ENCODE data around the gene EPB41L4A. TPM values are rescaled to one million over a fixed set of nuclear protein-coding genes. Genes with fewer than 3 reads are reported as not detected.

The EPB41L4A gene
- polyA plus RNA-seq, 1 donor (not counting 4 experiments of a cell fraction or from before 2014, with no cell fraction given): 3.5 TPM

DNA sequence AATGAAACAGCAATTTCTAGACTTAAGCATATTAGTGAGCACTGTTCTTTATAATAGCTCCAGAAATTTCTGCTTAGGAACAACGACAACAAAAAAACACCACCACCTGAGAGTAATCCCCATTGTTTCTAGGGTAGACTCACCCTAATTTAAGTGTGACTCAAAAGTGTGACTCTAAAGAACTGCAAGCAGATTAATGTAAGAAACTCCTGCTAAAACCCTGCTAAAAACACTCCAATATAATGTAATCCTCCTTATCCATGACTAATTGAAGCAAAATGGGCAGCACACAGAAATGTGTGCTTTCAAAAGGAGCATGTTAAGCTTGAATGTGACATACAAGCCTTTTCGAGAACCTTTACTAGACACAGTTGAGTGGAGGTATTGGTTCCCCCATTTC, 296.0 kb downstream of the EPB41L4A start:
- no peak for FAIRE-seq

DNA sequence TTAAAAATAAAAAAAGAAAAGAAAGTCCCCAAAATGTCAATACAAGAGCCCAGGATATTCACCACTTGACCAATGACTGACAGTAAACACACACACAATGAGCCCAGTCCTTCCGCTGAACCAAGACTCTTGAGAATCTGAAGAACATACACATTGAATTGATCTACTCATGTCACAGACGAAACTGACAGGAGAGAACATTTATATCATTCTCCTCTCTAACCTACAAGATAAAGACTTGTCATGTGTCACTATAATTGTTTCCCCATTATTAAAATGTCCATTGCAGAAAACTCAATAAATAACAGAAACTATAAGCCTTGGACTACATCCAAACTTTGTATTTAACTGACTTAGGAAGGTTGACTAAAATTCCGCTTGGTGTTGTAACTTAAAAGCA, 296.7 kb downstream of the EPB41L4A start:
- TF ChIP-seq EZH2 (IDR thresholded peaks at IDR 0.05; ENCODE audit: low read length): no peak
- TF ChIP-seq, protein P1, sequence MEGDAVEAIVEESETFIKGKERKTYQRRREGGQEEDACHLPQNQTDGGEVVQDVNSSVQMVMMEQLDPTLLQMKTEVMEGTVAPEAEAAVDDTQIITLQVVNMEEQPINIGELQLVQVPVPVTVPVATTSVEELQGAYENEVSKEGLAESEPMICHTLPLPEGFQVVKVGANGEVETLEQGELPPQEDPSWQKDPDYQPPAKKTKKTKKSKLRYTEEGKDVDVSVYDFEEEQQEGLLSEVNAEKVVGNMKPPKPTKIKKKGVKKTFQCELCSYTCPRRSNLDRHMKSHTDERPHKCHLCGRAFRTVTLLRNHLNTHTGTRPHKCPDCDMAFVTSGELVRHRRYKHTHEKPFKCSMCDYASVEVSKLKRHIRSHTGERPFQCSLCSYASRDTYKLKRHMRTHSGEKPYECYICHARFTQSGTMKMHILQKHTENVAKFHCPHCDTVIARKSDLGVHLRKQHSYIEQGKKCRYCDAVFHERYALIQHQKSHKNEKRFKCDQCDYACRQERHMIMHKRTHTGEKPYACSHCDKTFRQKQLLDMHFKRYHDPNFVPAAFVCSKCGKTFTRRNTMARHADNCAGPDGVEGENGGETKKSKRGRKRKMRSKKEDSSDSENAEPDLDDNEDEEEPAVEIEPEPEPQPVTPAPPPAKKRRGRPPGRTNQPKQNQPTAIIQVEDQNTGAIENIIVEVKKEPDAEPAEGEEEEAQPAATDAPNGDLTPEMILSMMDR (optimal IDR thresholded peaks at IDR 0.05 in 1 of 3, IDR thresholded peaks at IDR 0.05 in 1 of 3, conservative IDR thresholded peaks at IDR 0.05 in 1 of 3; ENCODE audit: extremely low read depth in 1 of 3, insufficient read depth in 2 of 3, low read length in 3 of 3): no peak
- Histone ChIP-seq H3K9me1 (ENCODE audit: control insufficient read depth, extremely low read depth, insufficient read depth, low read length) (no peaks in the 10 kb centered on the region), H2AFZ (ENCODE audit: control insufficient read depth, low read length) (no peak overlapping the region), H3K79me2 (ENCODE audit: control insufficient read depth, insufficient read depth, low read length) (no peaks in the 10 kb centered on the region), H3K27me3 (ENCODE audit: control insufficient read depth, extremely low read depth, insufficient read depth, low read length) (no peaks in the 10 kb centered on the region), H3K4me3 (ENCODE audit: control insufficient read depth in 2 of 3, extremely low read depth in 1 of 3, insufficient read depth in 2 of 3, low read depth in 1 of 3, low read length in 3 of 3) (no peak overlapping the region), H3K9me3 (ENCODE audit: control insufficient read depth, low read depth, low read length) (no peaks in the 10 kb centered on the region), H3K9ac (ENCODE audit: control insufficient read depth, extremely low read depth, insufficient read depth, low read length) (no peak overlapping the region), H3K36me3 (ENCODE audit: control insufficient read depth in 2 of 2, extremely low read depth in 1 of 2, insufficient read depth in 2 of 2, low read length in 2 of 2) (no peaks in the 10 kb centered on the region), H3K4me1 (ENCODE audit: control insufficient read depth, extremely low read depth, insufficient read depth, low read length) (no peaks in the 10 kb centered on the region), H3K27ac (ENCODE audit: control insufficient read depth, insufficient read depth, low read length) (no peak overlapping the region), H4K20me1 (ENCODE audit: control insufficient read depth, extremely low read depth, insufficient read depth, low read length) (no peaks in the 10 kb centered on the region), H3K4me2 (ENCODE audit: control insufficient read depth, extremely low read depth, insufficient read depth, low read depth, low read length) (no peak overlapping the region)
- dilution Hi-C loops (cut with MboI; ENCODE audit: extremely low pct_ligation_motif_present, low sequenced_read_pairs): no loop called here
- DNase-seq (ENCODE audit: low read depth, low spot score): no peak
- FAIRE-seq: no peak

More for the DNA sequence above, 296.0 kb downstream of the EPB41L4A start:
- no peak overlapping the region for H3K9ac ChIP-seq (ENCODE audit: control insufficient read depth, extremely low read depth, insufficient read depth, low read length)
- no peaks in the 10 kb centered on the region for H4K20me1 ChIP-seq (ENCODE audit: control insufficient read depth, extremely low read depth, insufficient read depth, low read length)
- TF ChIP-seq EZH2 (IDR thresholded peaks at IDR 0.05; ENCODE audit: low read length): no peak
- H3K4me1 ChIP-seq (ENCODE audit: control insufficient read depth, extremely low read depth, insufficient read depth, low read length): no peaks in the 10 kb centered on the region
- no peak overlapping the region for H3K27ac ChIP-seq (ENCODE audit: control insufficient read depth, insufficient read depth, low read length)
- H3K4me3 ChIP-seq (ENCODE audit: control insufficient read depth in 2 of 3, extremely low read depth in 1 of 3, insufficient read depth in 2 of 3, low read depth in 1 of 3, low read length in 3 of 3): no peak overlapping the region
- no peak overlapping the region for H3K4me2 ChIP-seq (ENCODE audit: control insufficient read depth, extremely low read depth, insufficient read depth, low read depth, low read length)
- no peaks in the 10 kb centered on the region for H3K9me3 ChIP-seq (ENCODE audit: control insufficient read depth, low read depth, low read length)
- DNase-seq (ENCODE audit: low read depth, low spot score): no peak
- no peaks in the 10 kb centered on the region for H3K27me3 ChIP-seq (ENCODE audit: control insufficient read depth, extremely low read depth, insufficient read depth, low read length)
- no peak overlapping the region for H2AFZ ChIP-seq (ENCODE audit: control insufficient read depth, low read length)
- no peaks in the 10 kb centered on the region for H3K79me2 ChIP-seq (ENCODE audit: control insufficient read depth, insufficient read depth, low read length)
- no peaks in the 10 kb centered on the region for H3K9me1 ChIP-seq (ENCODE audit: control insufficient read depth, extremely low read depth, insufficient read depth, low read length)
- dilution Hi-C loops (cut with MboI; ENCODE audit: extremely low pct_ligation_motif_present, low sequenced_read_pairs): no loop called here
- no peaks in the 10 kb centered on the region for H3K36me3 ChIP-seq (ENCODE audit: control insufficient read depth in 2 of 2, extremely low read depth in 1 of 2, insufficient read depth in 2 of 2, low read length in 2 of 2)

DNA sequence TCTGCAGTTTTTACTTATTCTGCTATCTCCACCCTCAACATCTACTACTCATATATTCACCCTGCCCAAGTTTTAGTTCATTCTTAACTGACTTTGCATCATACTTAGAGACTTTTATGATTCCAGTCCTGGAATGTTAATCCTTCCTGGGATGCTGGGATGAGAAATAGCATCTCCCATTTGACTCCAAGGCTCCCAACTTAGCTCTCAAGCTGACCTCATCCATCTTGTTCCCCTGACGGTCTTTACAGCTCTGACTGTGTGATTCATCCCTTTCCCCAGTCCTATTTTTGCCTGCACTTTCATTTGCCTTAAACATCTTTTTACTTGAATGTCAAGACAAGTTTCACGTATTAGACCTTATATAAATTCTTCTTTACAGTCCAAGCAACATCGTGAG, 297.8 kb downstream of the EPB41L4A start:
- Histone ChIP-seq H4K20me1 (ENCODE audit: control insufficient read depth, extremely low read depth, insufficient read depth, low read length) (no peaks in the 10 kb centered on the region), H3K27ac (ENCODE audit: control insufficient read depth, insufficient read depth, low read length) (no peak overlapping the region), H3K79me2 (ENCODE audit: control insufficient read depth, insufficient read depth, low read length) (no peaks in the 10 kb centered on the region), H3K9me3 (ENCODE audit: control insufficient read depth, low read depth, low read length) (no peaks in the 10 kb centered on the region), H3K9me1 (ENCODE audit: control insufficient read depth, extremely low read depth, insufficient read depth, low read length) (no peaks in the 10 kb centered on the region), H2AFZ (ENCODE audit: control insufficient read depth, low read length) (no peak overlapping the region), H3K36me3 (ENCODE audit: control insufficient read depth in 2 of 2, extremely low read depth in 1 of 2, insufficient read depth in 2 of 2, low read length in 2 of 2) (no peaks in the 10 kb centered on the region), H3K27me3 (ENCODE audit: control insufficient read depth, extremely low read depth, insufficient read depth, low read length) (no peaks in the 10 kb centered on the region), H3K9ac (ENCODE audit: control insufficient read depth, extremely low read depth, insufficient read depth, low read length) (no peak overlapping the region), H3K4me1 (ENCODE audit: control insufficient read depth, extremely low read depth, insufficient read depth, low read length) (no peaks in the 10 kb centered on the region), H3K4me3 (ENCODE audit: control insufficient read depth in 2 of 3, extremely low read depth in 1 of 3, insufficient read depth in 2 of 3, low read depth in 1 of 3, low read length in 3 of 3) (no peak overlapping the region), H3K4me2 (ENCODE audit: control insufficient read depth, extremely low read depth, insufficient read depth, low read depth, low read length) (no peak overlapping the region)
- TF ChIP-seq, protein P1 (optimal IDR thresholded peaks at IDR 0.05 in 1 of 3, IDR thresholded peaks at IDR 0.05 in 1 of 3, conservative IDR thresholded peaks at IDR 0.05 in 1 of 3; ENCODE audit: extremely low read depth in 1 of 3, insufficient read depth in 2 of 3, low read length in 3 of 3): no peak
- TF ChIP-seq EZH2 (IDR thresholded peaks at IDR 0.05; ENCODE audit: low read length): no peak
- DNase-seq (ENCODE audit: low read depth, low spot score): no peak
- dilution Hi-C loops (cut with MboI; ENCODE audit: extremely low pct_ligation_motif_present, low sequenced_read_pairs): no loop called here
- FAIRE-seq: no peak

Data from keratinocyte (primary cell).